KBM-7 (cell line): Measurements from ENCODE around the gene PRPF39.
"Not testable (repeated sequence)": the region's sequence is repeated elsewhere in the genome, so short reads cannot be mapped to it uniquely, and the experiment has no call there.

ENCODE experiments used
- DNase-seq: peaks from one replicate; pipeline ENCODE4 v3.0.0-alpha.2; 2015
- in situ Hi-C: fragments of 300-500 bp; cut with MboI; formaldehyde crosslinking; loops from 2 replicates; pipeline ENCODE4 v1.14.3; 2020; ENCODE audit warnings: low sequenced_read_pairs, low pct_unique_long_range_greater_than_20kb, mixed read lengths

PRPF39 gene

GRCh38 chr14:45134051-45134958 lies 50.4 kb downstream of the PRPF39 start, which contains the start of gene FKBP3:
Gene FKBP3, minus strand, starts transcription at chr14:45134481. Its CDS starts 25 bp downstream, at chr14:45134456.
- DNase-seq: peak; percentile 99
- in situ Hi-C loops: no loop called here

- no peak for DNase-seq
- in situ Hi-C loops: no loop called here
These were observed 51.2 kb downstream of the PRPF39 start for GRCh38 chr14:45135156-45135555.

GRCh38 chr14:45135659-45136395 lies 51.9 kb downstream of the PRPF39 start, which contains the start of gene FANCM:
Gene FANCM, plus strand, starts transcription at chr14:45135930. Its CDS starts 102 bp downstream, at chr14:45136032.
- in situ Hi-C loops: no loop called here
- DNase-seq: peak; percentile 98

DNA sequence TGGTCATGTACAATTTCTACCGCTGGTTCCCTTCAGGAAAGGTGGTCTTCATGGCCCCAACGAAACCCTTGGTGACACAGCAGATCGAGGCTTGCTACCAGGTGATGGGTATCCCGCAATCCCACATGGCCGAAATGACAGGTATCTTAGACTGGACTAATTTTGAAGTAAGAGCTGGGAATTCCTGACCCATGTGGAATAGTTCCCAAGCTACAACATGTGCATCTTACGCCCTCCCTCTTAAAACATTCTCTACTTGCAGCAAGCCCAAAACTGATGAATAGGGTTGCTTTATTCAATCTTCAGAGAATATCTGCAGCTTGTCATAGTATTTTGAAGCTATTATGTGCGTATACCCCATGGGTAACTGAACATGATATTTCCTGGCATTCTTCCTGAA lies 52.5 kb downstream of the PRPF39 start:
- no peak for DNase-seq
- in situ Hi-C loops: no loop called here

GRCh38 chr14:45140661-45141187 lies 56.8 kb downstream of the PRPF39 start:
- in situ Hi-C loops: no loop called here

DNA sequence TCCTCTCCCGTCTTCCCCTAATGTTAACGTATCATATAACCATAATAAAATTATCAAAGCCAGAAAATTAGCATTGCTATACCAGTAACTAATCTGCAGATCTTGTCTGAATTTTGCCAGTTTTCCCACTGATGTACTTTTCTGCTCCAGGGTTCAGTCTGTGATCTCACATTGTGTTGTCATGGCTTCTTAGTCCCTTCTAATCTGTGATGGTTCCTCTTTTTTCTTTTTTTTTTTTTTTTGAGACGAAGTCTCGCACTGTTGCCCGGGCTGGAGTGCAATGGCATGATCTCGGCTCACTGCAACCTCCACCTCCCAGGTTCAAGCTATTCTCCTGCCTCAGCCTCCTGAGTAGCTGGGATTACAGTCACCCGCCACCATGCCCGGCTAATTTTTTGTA lies 58.2 kb downstream of the PRPF39 start:
- DNase-seq: peak; percentile 64
- in situ Hi-C loops: not testable (repeated sequence)

More at GRCh38 chr14:45140661-45141187, 56.8 kb downstream of the PRPF39 start:
- no peak for DNase-seq

- DNase-seq: no peak
- in situ Hi-C loops: no loop called here
These were observed 60.7 kb downstream of the PRPF39 start for GRCh38 chr14:45144658-45145057.

DNA sequence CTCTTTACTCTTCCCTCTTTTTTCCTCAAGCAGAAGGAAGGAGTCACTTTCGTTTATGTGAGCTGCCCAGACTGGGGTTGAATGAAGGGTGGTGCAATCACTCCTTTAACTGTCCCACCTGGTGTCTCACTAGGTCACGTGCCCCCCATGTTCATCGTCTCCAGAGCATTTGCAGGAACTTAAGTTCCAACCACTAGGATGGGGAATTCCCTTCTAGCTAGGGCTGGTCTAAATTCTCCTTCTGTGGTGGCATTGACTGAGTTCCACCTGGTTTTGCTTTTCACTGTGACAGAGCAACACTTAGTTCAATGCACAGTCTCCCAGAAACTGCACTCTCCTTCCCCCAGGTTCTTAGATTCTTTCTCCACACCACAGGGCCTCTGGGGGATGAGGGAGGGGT lies 61.3 kb downstream of the PRPF39 start:
- in situ Hi-C loops: no loop called here
- no peak for DNase-seq

DNA sequence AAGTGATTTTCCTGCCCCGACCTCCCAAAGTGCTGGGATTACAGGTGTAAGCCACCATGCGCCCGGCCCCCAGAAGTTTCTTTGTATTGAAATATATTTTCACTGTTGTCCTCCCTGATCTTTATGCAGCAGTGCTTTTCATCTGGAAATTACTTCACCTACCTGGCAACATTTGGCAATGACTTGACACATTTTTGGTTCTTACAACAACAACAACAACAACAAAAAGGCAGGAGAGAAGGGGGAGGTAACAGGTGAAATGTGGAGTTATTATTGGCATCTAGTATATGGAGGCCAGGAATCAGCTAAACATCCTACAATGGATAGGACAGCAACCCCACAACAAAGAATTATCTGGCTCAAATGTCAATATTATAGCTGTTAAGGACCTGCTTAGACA lies 65.7 kb downstream of the PRPF39 start:
- in situ Hi-C loops: no loop called here
- no peak for DNase-seq

DNA sequence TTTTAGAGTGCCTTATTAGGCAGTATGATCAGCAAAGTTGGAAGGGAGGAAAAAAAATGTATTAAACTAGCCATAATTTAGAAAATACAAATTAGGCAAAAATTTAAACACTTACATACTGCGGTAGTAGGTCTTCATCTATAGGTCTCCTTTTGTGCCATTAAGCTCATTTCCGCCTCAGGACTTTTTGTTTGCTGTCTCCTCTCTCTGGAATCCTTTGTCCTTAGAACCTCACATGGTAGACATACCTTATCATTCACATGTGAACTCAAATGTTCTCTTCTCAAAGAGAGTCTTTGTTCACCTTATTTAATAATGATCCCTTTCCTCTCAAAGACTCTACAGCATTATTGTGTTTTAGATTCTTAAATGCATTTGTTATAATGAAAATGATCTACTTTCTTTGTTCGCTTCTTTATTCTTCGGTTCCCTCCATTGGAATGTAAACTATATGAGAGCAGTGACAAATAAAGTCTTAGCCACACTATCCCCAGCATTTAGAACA lies 66.5 kb downstream of the PRPF39 start:
- DNase-seq: no peak
- in situ Hi-C loops: no loop called here

- DNase-seq: no peak
- in situ Hi-C loops: no loop called here
These were observed 72.2 kb downstream of the PRPF39 start for GRCh38 chr14:45156067-45156466.
